Kidney (tissue), 14 donors: Measurements from ENCODE around the gene ORC2. TPM values are rescaled to one million over a fixed set of nuclear protein-coding genes. Genes with fewer than 3 reads are reported as not detected.

Experiments
- DNase-seq, 5 donors: peaks; one replicate each; pipeline ENCODE4 v3.0.0-alpha.2; 2013 to 2020
- FAIRE-seq: peaks from 2 replicates; lab custom pipeline; 2012; peaks lifted over from hg19 to GRCh38; lab: Jason Lieb, UNC
- H3K27ac ChIP-seq, 2 donors: one replicate each; pipeline ENCODE4 v1.7.0; 2013; ENCODE audit warnings: low read depth in 2 of 2, low read length in 2 of 2, inconsistent platforms in 1 of 2
- H3K27me3 ChIP-seq: one replicate; pipeline ENCODE4 v1.7.1; 2013; ENCODE audit warnings: low read length, inconsistent platforms; ENCODE audit not compliant: control insufficient read depth, insufficient read depth
- H3K36me3 ChIP-seq, 3 donors: one replicate each; pipeline versions ENCODE4 v1.7.0 to v1.7.1; 2013; ENCODE audit warnings: low read length in 3 of 3, control low read depth in 1 of 3, inconsistent platforms in 1 of 3; ENCODE audit not compliant: insufficient read depth in 3 of 3, control insufficient read depth in 2 of 3
- H3K4me1 ChIP-seq, 3 donors: one replicate each; pipeline versions ENCODE4 v1.7.0 to v1.7.1; 2013; ENCODE audit warnings: low read length in 3 of 3, inconsistent platforms in 1 of 3, low read depth in 1 of 3; ENCODE audit not compliant: control insufficient read depth in 2 of 3, insufficient read depth in 2 of 3
- H3K4me3 ChIP-seq, 3 donors: one replicate each; pipeline versions ENCODE4 v1.7.0 to v1.8.1; 2013; ENCODE audit warnings: low read length in 3 of 3, control low read depth in 1 of 3, inconsistent platforms in 1 of 3
- H3K9ac ChIP-seq, 3 donors: one replicate each; pipeline versions ENCODE4 v1.7.0 to v1.7.1; 2013; ENCODE audit warnings: low read length in 3 of 3, control low read depth in 1 of 3, inconsistent platforms in 1 of 3
- H3K9me3 ChIP-seq, 3 donors: one replicate each; pipeline versions ENCODE4 v1.7.0 to v1.7.1; 2013; ENCODE audit warnings: low read length in 3 of 3, control low read depth in 1 of 3, inconsistent platforms in 1 of 3; ENCODE audit not compliant: control insufficient read depth in 2 of 3, insufficient read depth in 1 of 3
- CTCF ChIP-seq: IDR thresholded peaks from 3 replicates; pipeline ENCODE4 v1.5.1; 2012; ENCODE audit warnings: mild to moderate bottlenecking, moderate library complexity, borderline replicate concordance; ENCODE audit not compliant: insufficient read depth; ENCODE audit errors: extremely low read depth
- intact Hi-C: fragments of 100-400 bp; cut with DNase I; formaldehyde crosslinking; loops from one replicate; pipeline ENCODE4 v1.11.1; 2022
- polyA plus RNA-seq: library from polyadenylated mRNA; stranded (reverse); fragments of 350-450 nt; fragmentation: Illumina TruSeq; extraction: RNeasy Lipid Tissue Mini Kit (QIAGEN cat#74804); gene quantifications from one replicate; pipeline ENCODE4 v1.2.3, GENCODE V29; 2014; ENCODE audit warnings: low read depth, low replicate concordance; ENCODE audit not compliant: insufficient read depth
- total RNA-seq: library from RNA; stranded (reverse); fragmentation: NEBNext Ultra II Directional; extraction: Animal tissue kit (Norgen Biotek cat#: 25700); gene quantifications from one replicate; pipeline ENCODE4 v1.2.1, GENCODE V29; 2021
- donor health status: control.
- donor health status: control.
- donor health status: control.
- donor health status: control.
- donor health status: control.
- donor health status: DM: yes; HTN: yes; CAD: no.
- donor health status: Normal renal cell carcinoma (clear cell type).

ORC2 gene
- total and polyA plus RNA-seq, 2 donors from 2014 or later = 7.4 to 26.0 TPM

- intact Hi-C loops = no loop called here
- H3K27ac ChIP-seq = peak overlapping the region; percentile 100
- TF ChIP-seq CTCF = no peak
- no peaks in the 10 kb centered on the region for H3K9me3 ChIP-seq
- peak overlapping the region; percentile 100 for H3K9ac ChIP-seq
- peak overlapping the region; percentile 90 to 100 (median 99) for H3K4me3 ChIP-seq
- DNase-seq (peak in 4 of 5 donors; percentile 45 to 87 (median 70)), FAIRE-seq (no peak)
- peaks cover 3 to 11% (median 4%) of the 10 kb centered on the region in 3 donors for H3K4me1 ChIP-seq
- H3K27me3 ChIP-seq = no peaks in the 10 kb centered on the region
- H3K36me3 ChIP-seq = peaks cover 15 to 40% (median 18%) of the 10 kb centered on the region in 3 donors
Measured at GRCh38 chr2:200862532-200863000, 100.9 kb downstream of the ORC2 start.

GRCh38 chr2:200861617-200862155 is 101.8 kb downstream of the ORC2 start:
- H3K9ac ChIP-seq = peak overlapping the region; percentile 24 to 97 (median 44)
- H3K27ac ChIP-seq = peak overlapping the region; percentile 39 to 100
- H3K4me1 ChIP-seq = peaks cover 3 to 11% (median 4%) of the 10 kb centered on the region in 3 donors
- peak overlapping the region; percentile 90 to 100 (median 99) for H3K4me3 ChIP-seq
- intact Hi-C loops = no loop called here
- H3K9me3 ChIP-seq = no peaks in the 10 kb centered on the region
- peaks cover 20 to 48% (median 26%) of the 10 kb centered on the region in 3 donors for H3K36me3 ChIP-seq
- FAIRE-seq (no peak), DNase-seq (peak in 1 of 5 donors; percentile 26)
- no peaks in the 10 kb centered on the region for H3K27me3 ChIP-seq
- TF ChIP-seq CTCF = no peak

DNA sequence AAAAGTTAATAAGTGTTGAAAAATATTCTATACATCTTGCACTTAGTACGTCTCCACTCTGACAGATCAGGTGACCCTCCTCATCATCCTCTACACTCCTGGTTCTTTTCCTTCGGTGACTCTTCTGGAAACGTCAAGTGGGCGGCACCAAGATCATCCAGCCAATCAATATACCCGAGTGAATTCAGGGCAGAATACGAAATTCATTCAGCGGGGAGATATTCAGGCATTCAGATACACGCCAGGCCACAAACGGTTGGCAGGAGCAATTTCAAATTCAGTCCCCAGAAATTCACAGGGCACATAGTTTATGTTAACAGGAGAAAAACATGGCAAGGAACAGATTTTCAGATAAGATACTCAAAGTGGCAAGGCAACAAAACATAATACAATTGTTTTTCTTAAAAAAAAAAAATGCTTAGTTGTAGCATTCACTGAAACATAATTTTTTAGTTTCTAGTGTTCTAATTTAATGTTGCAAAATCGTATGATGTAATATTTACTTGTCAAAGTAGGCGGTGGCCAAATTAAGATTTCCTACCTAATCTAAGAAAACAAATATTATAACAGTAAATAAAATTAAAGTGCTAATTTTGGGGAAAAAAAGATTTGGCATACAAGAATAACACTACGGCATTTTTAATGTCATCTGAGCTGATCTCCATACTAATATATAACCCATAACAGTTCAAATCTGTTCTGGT is 103.2 kb downstream of the ORC2 start:
- Histone ChIP-seq H3K4me3 (peak overlapping the region in 2 of 3 donors; percentile 45 to 90), H3K4me1 (peaks cover 3 to 11% (median 4%) of the 10 kb centered on the region in 3 donors), H3K9me3 (no peaks in the 10 kb centered on the region), H3K36me3 (peaks cover 22 to 56% (median 29%) of the 10 kb centered on the region in 3 donors), H3K9ac (peak overlapping the region in 1 of 3 donors; percentile 22), H3K27ac (peak overlapping the region in 1 of 2 donors; percentile 79), H3K27me3 (no peaks in the 10 kb centered on the region)
- TF ChIP-seq CTCF = no peak
- intact Hi-C loops = no loop called here
- FAIRE-seq = no peak
- DNase-seq = no peak

Other genes starting within 250 kb of the ORC2 start
- gene BZW1, start 151.8 kb downstream of the ORC2 start, total RNA-seq = 188 TPM
- 50.5 TPM for gene BZW1, start 151.8 kb downstream of the ORC2 start, polyA plus RNA-seq
- 108 TPM for gene CLK1, start 99.0 kb downstream of the ORC2 start, total RNA-seq
- 91.4 TPM for gene CLK1, start 99.0 kb downstream of the ORC2 start, polyA plus RNA-seq
- 26.7 TPM for gene PPIL3, start 74.6 kb downstream of the ORC2 start, total RNA-seq
- gene PPIL3, start 74.6 kb downstream of the ORC2 start, polyA plus RNA-seq = 27.0 TPM
- 24.6 TPM for gene NIF3L1, start 74.3 kb downstream of the ORC2 start, total RNA-seq
- 29.7 TPM for gene NIF3L1, start 74.3 kb downstream of the ORC2 start, polyA plus RNA-seq
- gene HYCC2, start 108.0 kb upstream of the ORC2 start, total RNA-seq = 30.1 TPM
- 4.0 TPM for gene HYCC2, start 108.0 kb upstream of the ORC2 start, polyA plus RNA-seq
- 101 TPM for gene NDUFB3, start 108.3 kb upstream of the ORC2 start, total RNA-seq
- gene NDUFB3, start 108.3 kb upstream of the ORC2 start, polyA plus RNA-seq = 309 TPM
- 263 TPM for gene CFLAR, start 152.5 kb upstream of the ORC2 start, total RNA-seq
- gene CFLAR, start 152.5 kb upstream of the ORC2 start, polyA plus RNA-seq = 47.2 TPM
- 24.6 TPM for gene CASP10, start 219.5 kb upstream of the ORC2 start, total RNA-seq
- 4.5 TPM for gene CASP10, start 219.5 kb upstream of the ORC2 start, polyA plus RNA-seq